ENCODE results near the gene BIK. TPM values are rescaled to one million over a fixed set of nuclear protein-coding genes. Genes with fewer than 3 reads are reported as not detected.
A peak's percentile ranks its signal among the peaks of the same experiment; 100 is the strongest.

BIK gene
- total and polyA plus RNA-seq, 12 donors = 0.28 to 0.88 (median 0.57) TPM; not detected in 5

GRCh38 chr22:43126501-43127165, 16.1 kb downstream of the BIK start:
- H3K36me3 ChIP-seq = peaks cover 0 to 11% (median 0%) of the 10 kb centered on the region in 9 donors
- no peak for TF ChIP-seq CTCF (IDR thresholded peaks at IDR 0.05)
- H3K27me3 ChIP-seq = no peaks in the 10 kb centered on the region
- ATAC-seq = peak in 2 of 8 donors; percentile 20 to 23
- no peak overlapping the region for H3K4me3 ChIP-seq
- peaks cover 0 to 40% (median 8%) of the 10 kb centered on the region in 9 donors for H3K4me1 ChIP-seq
- 58 to 59% methylated on average over 5 of the region's 5 CpGs for WGBS, 2 donors
- no peak for DNase-seq
- intact Hi-C loops (cut with DNase I) = no loop called here
- no peak overlapping the region for H3K27ac ChIP-seq
- no peaks in the 10 kb centered on the region for H3K9me3 ChIP-seq

- DNase-seq (no peak), ATAC-seq (peak in 1 of 8 donors; percentile 12)
- intact Hi-C loops (cut with DNase I) = no loop called here
- no peak overlapping the region for H3K4me3 ChIP-seq
- no peaks in the 10 kb centered on the region for H3K27me3 ChIP-seq
- H3K36me3 ChIP-seq = peaks cover 0 to 18% (median 0%) of the 10 kb centered on the region in 9 donors
- H3K27ac ChIP-seq = no peak overlapping the region
- TF ChIP-seq CTCF (IDR thresholded peaks at IDR 0.05) = no peak
- H3K9me3 ChIP-seq = no peaks in the 10 kb centered on the region
- WGBS, 2 donors = 91 to 92% methylated on average over 17 of the region's 17 CpGs
- peaks cover 0 to 43% (median 13%) of the 10 kb centered on the region in 9 donors for H3K4me1 ChIP-seq
Observed at GRCh38 chr22:43127166-43127908, 16.8 kb downstream of the BIK start.

- ATAC-seq (no peak), DNase-seq (no peak)
- Histone ChIP-seq H3K4me1 (peaks cover 0 to 43% (median 14%) of the 10 kb centered on the region in 9 donors), H3K4me3 (no peak overlapping the region), H3K36me3 (peaks cover 0 to 26% (median 0%) of the 10 kb centered on the region in 9 donors), H3K9me3 (no peaks in the 10 kb centered on the region), H3K27ac (no peak overlapping the region), H3K27me3 (no peaks in the 10 kb centered on the region)
- no peak for TF ChIP-seq CTCF (IDR thresholded peaks at IDR 0.05)
- 73 to 85% methylated on average over 13 of the region's 13 CpGs for WGBS, 2 donors
- intact Hi-C loops (cut with DNase I) = no loop called here
Observed at GRCh38 chr22:43128116-43128515, 17.6 kb downstream of the BIK start.

- H3K36me3 ChIP-seq = peaks cover 0 to 33% (median 0%) of the 10 kb centered on the region in 9 donors
- intact Hi-C loops (cut with DNase I) = no loop called here
- no peak overlapping the region for H3K27ac ChIP-seq
- H3K27me3 ChIP-seq = no peaks in the 10 kb centered on the region
- TF ChIP-seq CTCF (IDR thresholded peaks at IDR 0.05) = no peak
- no peaks in the 10 kb centered on the region for H3K9me3 ChIP-seq
- 69 to 77% methylated on average over 20 of the region's 20 CpGs for WGBS, 2 donors
- ATAC-seq = no peak
- no peak for DNase-seq
- H3K4me1 ChIP-seq = peaks cover 0 to 43% (median 14%) of the 10 kb centered on the region in 9 donors
- no peak overlapping the region for H3K4me3 ChIP-seq
Observed at GRCh38 chr22:43128928-43129424, 18.4 kb downstream of the BIK start.

Data from heart right ventricle (tissue), 16 donors.